Stimulated activated CD4-positive, alpha-beta T cell treated with anti-CD3 and anti-CD28 coated beads, Interleukin-12 subunit alpha, Interleukin-12 subunit beta, amount 100 ng/mL, for 4 hours (primary cell): Measurements from ENCODE around the gene NFATC2.
"Not testable (repeated sequence)": the region's sequence is repeated elsewhere in the genome, so short reads cannot be mapped to it uniquely, and the experiment has no call there.

ENCODE experiments used
- DNase-seq: peaks from one replicate; pipeline ENCODE4 v3.0.0-alpha.2; 2020

Gene NFATC2

GRCh38 chr20:51567622-51568021 is 25.1 kb upstream of the NFATC2 start:
- no peak for DNase-seq

- no peak for DNase-seq
Observed at GRCh38 chr20:51566594-51566993, 24.1 kb upstream of the NFATC2 start.

GRCh38 chr20:51565298-51566144 is 23.0 kb upstream of the NFATC2 start:
- no peak for DNase-seq

GRCh38 chr20:51563486-51564332 is 21.2 kb upstream of the NFATC2 start:
- DNase-seq: peak; percentile 33

GRCh38 chr20:51563174-51563485 is 20.6 kb upstream of the NFATC2 start:
- DNase-seq: no peak

GRCh38 chr20:51562332-51563173 is 20.0 kb upstream of the NFATC2 start:
- DNase-seq: no peak

GRCh38 chr20:51562027-51562331 is 19.5 kb upstream of the NFATC2 start:
- DNase-seq: no peak

- DNase-seq: no peak
Observed at GRCh38 chr20:51560550-51561307, 18.2 kb upstream of the NFATC2 start.

GRCh38 chr20:51560042-51560441 is 17.5 kb upstream of the NFATC2 start:
- no peak for DNase-seq

GRCh38 chr20:51554538-51555165 is 12.1 kb upstream of the NFATC2 start:
- DNase-seq: no peak

GRCh38 chr20:51553897-51554486 is 11.5 kb upstream of the NFATC2 start:
- DNase-seq: no peak

- no peak for DNase-seq
Observed at GRCh38 chr20:51551186-51551585, 8.7 kb upstream of the NFATC2 start.

GRCh38 chr20:51549474-51549873 is 7.0 kb upstream of the NFATC2 start:
- no peak for DNase-seq

- DNase-seq: no peak
Observed at GRCh38 chr20:51547951-51548350, 5.4 kb upstream of the NFATC2 start.

- DNase-seq: no peak
Observed at GRCh38 chr20:51545515-51545914, 3.0 kb upstream of the NFATC2 start.

GRCh38 chr20:51543422-51543788 is 886 bp upstream of the NFATC2 start:
- no peak for DNase-seq

- DNase-seq: peak; percentile 49
Observed at GRCh38 chr20:51542033-51542570, 417 bp downstream of the NFATC2 start.

- peak; percentile 69 for DNase-seq
Observed at GRCh38 chr20:51541189-51542032, 1.1 kb downstream of the NFATC2 start.

GRCh38 chr20:51540580-51540979 is 1.9 kb downstream of the NFATC2 start:
- no peak for DNase-seq

- not testable (repeated sequence) for DNase-seq
Observed at GRCh38 chr20:51540074-51540473, 2.4 kb downstream of the NFATC2 start.
